ENCODE data around the gene DNAH1. TPM values are rescaled to one million over a fixed set of nuclear protein-coding genes. Genes with fewer than 3 reads are reported as not detected.
A peak's percentile ranks its signal among the peaks of the same experiment; 100 is the strongest.

Gene DNAH1
- total and polyA plus RNA-seq, 2 of the 13 experiments (the other 11 are each of a cell fraction or from before 2014, with no cell fraction given): 0.64 to 3.5 TPM

GRCh38 chr3:52278510-52279069, 37.5 kb upstream of the DNAH1 start, which contains the start of gene WDR82 (continued):
- TF ChIP-seq SNAPC4 (CRISPR knock-in tag; IDR thresholded peaks at IDR 0.05): no peak
- no peak for TF ChIP-seq NR2F1 (CRISPR knock-in tag; IDR thresholded peaks at IDR 0.05)
- TF ChIP-seq PBX3 (CRISPR knock-in tag; IDR thresholded peaks at IDR 0.05; ENCODE audit: borderline replicate concordance): no peak
- TF ChIP-seq PHF20 (CRISPR knock-in tag; IDR thresholded peaks at IDR 0.05): peak; percentile 69; the same call in 1 of the 2 replicates
- peak; percentile 72; the same call in 1 of the 2 replicates for TF ChIP-seq TBX2 (CRISPR knock-in tag; IDR thresholded peaks at IDR 0.05; ENCODE audit: borderline replicate concordance)
- TF ChIP-seq ZNF558 (CRISPR knock-in tag; IDR thresholded peaks at IDR 0.05; ENCODE audit: borderline replicate concordance): 0 out of 2 replicates have a peak, but pooled peaks have one; percentile 49
- TF ChIP-seq ZNF44 (CRISPR knock-in tag; IDR thresholded peaks at IDR 0.05): no peak
- TF ChIP-seq ZBTB7B (CRISPR knock-in tag; IDR thresholded peaks at IDR 0.05): peak; percentile 89; the same call in 1 of the 2 replicates
- TF ChIP-seq DMTF1 (CRISPR knock-in tag; IDR thresholded peaks at IDR 0.05): no peak
- no peak for TF ChIP-seq ZBTB26 (CRISPR knock-in tag; IDR thresholded peaks at IDR 0.05; ENCODE audit: borderline replicate concordance)
- TF ChIP-seq ZMYM2 (CRISPR knock-in tag; IDR thresholded peaks at IDR 0.05): 0 out of 2 replicates have a peak, but pooled peaks have one; percentile 44
- peak; percentile 77; the same call in 1 of the 2 replicates for TF ChIP-seq TFDP2 (CRISPR knock-in tag; IDR thresholded peaks at IDR 0.05)
- TF ChIP-seq ARNT (IDR thresholded peaks at IDR 0.05): no peak
- 0 out of 2 replicates have a peak, but pooled peaks have one; percentile 70 for TF ChIP-seq NFKB2 (CRISPR knock-in tag; IDR thresholded peaks at IDR 0.05; ENCODE audit: borderline replicate concordance)
- no peak for TF ChIP-seq JDP2 (CRISPR knock-in tag; IDR thresholded peaks at IDR 0.05; ENCODE audit: borderline replicate concordance)
- TF ChIP-seq PLSCR1 (CRISPR knock-in tag; IDR thresholded peaks at IDR 0.05; ENCODE audit: borderline replicate concordance): no peak
- TF ChIP-seq ZNF263 (CRISPR knock-in tag; IDR thresholded peaks at IDR 0.05): peak; percentile 43; the same call in 1 of the 2 replicates
